Endothelial cell of umbilical vein (primary cell): ENCODE measurements around the gene CLIC5. TPM values are rescaled to one million over a fixed set of nuclear protein-coding genes. Genes with fewer than 3 reads are reported as not detected.

Experiments
- BruUV-seq: library from RNA; stranded (reverse); fragments of 400-500 nt; replicated peaks from 2 replicates; lab custom pipeline; 2021; lab: Mats Ljungman, UMichigan
- CTCF ChIA-PET: fragments of 300-600, 350-600 bp; sonication (Branson Sonifier 250); formaldehyde crosslinking; loops from one replicate; lab custom pipeline; 2021; ENCODE audit warnings: antibody characterized with exemption, inconsistent platforms; lab: Charles Lee
- POLR2A ChIA-PET: fragments of 300-600, 350-600 bp; sonication (Branson Sonifier 250); formaldehyde crosslinking; loops from one replicate; lab custom pipeline; 2021; ENCODE audit warnings: antibody characterized with exemption, inconsistent platforms; lab: Charles Lee
- DNase-seq: peaks from one replicate; pipeline ENCODE4 v3.0.0-alpha.2; 2011; ENCODE audit warnings: low read depth, low spot score
- FAIRE-seq: peaks from 2 replicates; lab custom pipeline; 2011; peaks lifted over from hg19 to GRCh38; lab: Jason Lieb, UNC
- H2AFZ ChIP-seq: 2 replicates; pipeline ENCODE4 v1.6.0; 2012; ENCODE audit warnings: low read depth, low read length, control low read depth, inconsistent platforms
- H3K27ac ChIP-seq: 2 replicates; pipeline ENCODE4 v1.5.1; 2011; ENCODE audit warnings: low read depth, mild to moderate bottlenecking, control low read depth, low read length, moderate library complexity; ENCODE audit not compliant: insufficient read depth
- H3K27me3 ChIP-seq, 2 experiments: 2 replicates each; pipeline versions ENCODE4 v1.6.0 to v1.6.1; 2011; ENCODE audit warnings: low read length in 2 of 2, mixed read lengths in 1 of 2; ENCODE audit not compliant: control insufficient read depth in 2 of 2, insufficient read depth in 2 of 2
- H3K36me3 ChIP-seq, 2 experiments: 2 replicates in 1 of 2; 3 replicates in 1 of 2; pipeline ENCODE4 v1.5.1; 2011; ENCODE audit warnings: low read length in 2 of 2, mild to moderate bottlenecking in 1 of 2, moderate library complexity in 1 of 2; ENCODE audit not compliant: control insufficient read depth in 2 of 2, insufficient read depth in 2 of 2; ENCODE audit errors: extremely low read depth in 1 of 2
- H3K4me1 ChIP-seq: 3 replicates; pipeline ENCODE4 v1.5.1; 2011; ENCODE audit warnings: mild to moderate bottlenecking, low read length; ENCODE audit not compliant: control insufficient read depth, insufficient read depth; ENCODE audit errors: extremely low read depth
- H3K4me2 ChIP-seq: 2 replicates; pipeline ENCODE4 v1.6.1; 2011; ENCODE audit warnings: low read length, control low read depth, mixed read lengths; ENCODE audit not compliant: insufficient read depth
- H3K4me3 ChIP-seq, 3 experiments: fragments of 200-600 bp in 1 of 3; sonication (generic), shearing (Covaris generic) in 1 of 3; replicated peaks in 1 of 3; 2 replicates each; pipeline ENCODE4 v1.5.1; 2011 to 2016; ENCODE audit warnings: control low read depth in 3 of 3, low read length in 3 of 3, mild to moderate bottlenecking in 2 of 3, inconsistent platforms in 1 of 3, low read depth in 1 of 3, moderate library complexity in 1 of 3; ENCODE audit not compliant: insufficient read depth in 1 of 3
- H3K79me2 ChIP-seq: 2 replicates; pipeline ENCODE4 v1.6.0; 2012; ENCODE audit warnings: low read length, inconsistent platforms; ENCODE audit not compliant: control insufficient read depth, insufficient read depth
- H3K9ac ChIP-seq: replicated peaks from 2 replicates; pipeline ENCODE3; 2011; ENCODE audit warnings: low read length, control low read depth; ENCODE audit not compliant: insufficient read depth; ENCODE audit errors: extremely low read depth
- H3K9me1 ChIP-seq: replicated peaks from 3 replicates; pipeline ENCODE4 v1.6.0; 2011; ENCODE audit warnings: mild to moderate bottlenecking, low read length; ENCODE audit not compliant: control insufficient read depth, insufficient read depth; ENCODE audit errors: extremely low read depth
- H3K9me3 ChIP-seq: replicated peaks from 2 replicates; pipeline ENCODE4 v1.5.1; 2012; ENCODE audit warnings: low read length, inconsistent platforms; ENCODE audit not compliant: control insufficient read depth, insufficient read depth
- H4K20me1 ChIP-seq: replicated peaks from 2 replicates; pipeline ENCODE3; 2011; ENCODE audit warnings: mild to moderate bottlenecking, low read length; ENCODE audit not compliant: control insufficient read depth, insufficient read depth; ENCODE audit errors: extremely low read depth
- CTCF ChIP-seq, 2 donors: IDR thresholded peaks; 1 replicate in 1 of 2; 2 replicates in 1 of 2; pipeline ENCODE4 v1.5.1; 2011; ENCODE audit warnings: low read length in 2 of 2, mild to moderate bottlenecking in 2 of 2, moderate library complexity in 2 of 2, control low read depth in 1 of 2, inconsistent platforms in 1 of 2, low read depth in 1 of 2; ENCODE audit not compliant: insufficient read depth in 1 of 2; ENCODE audit errors: extremely low read depth in 1 of 2
- EZH2 ChIP-seq: IDR thresholded peaks from 2 replicates; pipeline ENCODE4 v1.6.1; 2012; ENCODE audit warnings: borderline replicate concordance, low read depth, mild to moderate bottlenecking, moderate library complexity, low read length, inconsistent platforms; ENCODE audit not compliant: severe bottlenecking
- FOS ChIP-seq: IDR thresholded peaks from 2 replicates; pipeline ENCODE4 v1.6.1; 2011; ENCODE audit warnings: mild to moderate bottlenecking, low read length, moderate library complexity, borderline replicate concordance; ENCODE audit not compliant: insufficient read depth
- GATA2 ChIP-seq: IDR thresholded peaks from 2 replicates; pipeline ENCODE4 v1.7.0; 2011; ENCODE audit warnings: low read depth, mild to moderate bottlenecking, moderate library complexity, mixed read lengths, low read length; ENCODE audit not compliant: insufficient read length, insufficient read depth
- JUN ChIP-seq: IDR thresholded peaks from 2 replicates; pipeline ENCODE4 v1.6.1; 2011; ENCODE audit warnings: borderline replicate concordance, low read depth; ENCODE audit not compliant: insufficient read length, insufficient read depth
- MYC ChIP-seq: IDR thresholded peaks from one replicate; pipeline ENCODE4 v1.6.1; 2011; ENCODE audit warnings: mild to moderate bottlenecking, low read depth, low read length
- POLR2A ChIP-seq: IDR thresholded peaks from 2 replicates; pipeline ENCODE4 v1.6.1; 2012; ENCODE audit warnings: low read depth, mild to moderate bottlenecking, control low read depth, low read length
- POLR2AphosphoS5 ChIP-seq: IDR thresholded peaks from 2 replicates; pipeline ENCODE4 v1.6.1; 2012; ENCODE audit warnings: low read depth, mild to moderate bottlenecking, control low read depth, low read length, moderate library complexity; ENCODE audit not compliant: insufficient read depth
- dilution Hi-C: fragments of 300-500 bp; cut with MboI; formaldehyde crosslinking; loops from one replicate; pipeline ENCODE4 v1.15.0; 2019; ENCODE audit warnings: low sequenced_read_pairs; ENCODE audit not compliant: extremely low pct_ligation_motif_present
- intact Hi-C: fragments of 100-400 bp; cut with micrococcal nuclease; formaldehyde crosslinking; loops from one replicate; pipeline ENCODE4 v1.10.0; 2022
- polyA plus RNA-seq, 4 experiments: library from polyadenylated mRNA; depleted of rRNA in 3 of 4; stranded (reverse) in 3 of 4; unstranded in 1 of 4; fragments of >200 nt; gene quantifications; 2 replicates each; pipeline versions ENCODE4 v1.2.1 to v1.2.3, GENCODE V29; 2011 to 2012; ENCODE audit warnings: missing spikeins in 1 of 4
- total RNA-seq: library from RNA; stranded (reverse); gene quantifications from 2 replicates; pipeline ENCODE4 v1.2.3, GENCODE V29; 2021
- TF ChIP-seq, protein P1 (sequence below): IDR thresholded peaks from 2 replicates; pipeline ENCODE4 v1.6.1; 2011; ENCODE audit not compliant: insufficient read depth, insufficient read length

CLIC5 gene
- total and polyA plus RNA-seq, 2 donors (not counting 3 experiments of a cell fraction or from before 2014, with no cell fraction given): 0.07 TPM; not detected in 1

DNA sequence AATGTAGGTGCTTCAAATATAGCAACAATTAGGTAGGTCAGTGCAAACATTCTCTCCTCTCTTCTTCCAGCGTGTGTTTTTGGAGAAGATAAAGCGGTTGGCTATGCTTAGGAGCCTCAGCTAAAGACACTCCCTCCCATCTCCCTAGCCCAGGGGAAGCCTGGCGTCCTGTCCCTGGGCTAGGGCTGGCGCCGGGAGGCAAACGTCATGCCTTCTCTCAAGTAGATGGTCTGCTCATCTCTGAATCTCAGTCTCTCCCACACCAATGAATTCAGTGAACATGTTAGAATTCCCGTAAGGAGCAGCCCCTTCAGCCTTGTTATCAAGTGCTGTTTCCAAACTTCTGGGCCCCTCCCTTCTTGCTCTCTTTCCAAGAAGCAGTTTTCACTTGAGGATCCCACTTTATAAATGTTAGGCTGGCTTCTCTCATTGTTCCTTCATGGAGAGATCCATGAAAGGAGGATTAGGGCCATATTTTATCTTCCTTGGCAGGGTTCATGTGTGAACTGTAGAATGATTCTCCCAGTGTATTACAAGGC, 142.8 kb downstream of the CLIC5 start:
- Histone ChIP-seq H3K27ac (no peak overlapping the region), H3K9me1 (no peaks in the 10 kb centered on the region), H2AFZ (no peak overlapping the region), H3K27me3 (no peaks in the 10 kb centered on the region), H3K4me2 (no peak overlapping the region), H3K36me3 (no peaks in the 10 kb centered on the region), H3K4me3 (no peak overlapping the region), H4K20me1 (no peaks in the 10 kb centered on the region), H3K4me1 (no peaks in the 10 kb centered on the region), H3K79me2 (no peaks in the 10 kb centered on the region), H3K9me3 (no peaks in the 10 kb centered on the region), H3K9ac (no peak overlapping the region)
- dilution Hi-C loops: no loop called here
- FAIRE-seq (no peak), DNase-seq (no peak)
- POLR2A ChIA-PET: no interaction called here
- TF ChIP-seq MYC (no peak), JUN (no peak), POLR2A (no peak), GATA2 (no peak), POLR2AphosphoS5 (no peak), FOS (no peak), CTCF (IDR thresholded peaks at IDR 0.05; ENCODE audit: extremely low read depth in 1 of 2, insufficient read depth in 1 of 2, low read depth in 1 of 2, low read length in 2 of 2) (no peak), EZH2 (no peak)
- TF ChIP-seq, protein P1, sequence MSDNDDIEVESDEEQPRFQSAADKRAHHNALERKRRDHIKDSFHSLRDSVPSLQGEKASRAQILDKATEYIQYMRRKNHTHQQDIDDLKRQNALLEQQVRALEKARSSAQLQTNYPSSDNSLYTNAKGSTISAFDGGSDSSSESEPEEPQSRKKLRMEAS: no peak
- BruUV-seq: no TSS peak
- CTCF ChIA-PET: no interaction called here
- intact Hi-C loops: no loop called here
